Tibial artery (tissue), 4 donors: ENCODE measurements around the gene TTC23L.

Source experiments
- DNase-seq, 2 donors: peaks; one replicate each; pipeline ENCODE4 v3.0.0-alpha.2; 2019
- H3K27ac ChIP-seq, 2 donors: fragments of 200-600 bp; sonication (generic) in 1 of 2; 1 replicate in 1 of 2; 2 replicates in 1 of 2; pipeline ENCODE4 v1.5.1; 2018 to 2019; ENCODE audit warnings: mild to moderate bottlenecking in 1 of 2
- H3K27me3 ChIP-seq, 2 donors: fragments of 200-600 bp; sonication (generic) in 1 of 2; one replicate each; pipeline versions ENCODE4 v1.5.1 to v1.6.0; 2016 to 2019
- H3K36me3 ChIP-seq, 3 donors: fragments of 200-600 bp; sonication (generic) in 2 of 3; one replicate each; pipeline ENCODE4 v1.5.1; 2016 to 2019; ENCODE audit warnings: mild to moderate bottlenecking in 2 of 3
- H3K4me1 ChIP-seq, 4 donors: fragments of 200-600 bp; sonication (generic) in 2 of 4; 1 replicate in 3 of 4; 2 replicates in 1 of 4; pipeline ENCODE4 v1.5.1; 2016 to 2019
- H3K4me3 ChIP-seq, 2 donors: fragments of 200-600 bp; sonication (generic) in 1 of 2; 1 replicate in 1 of 2; 2 replicates in 1 of 2; pipeline ENCODE4 v1.5.1; 2018 to 2019; ENCODE audit warnings: mild to moderate bottlenecking in 2 of 2
- H3K9me3 ChIP-seq, 3 donors: fragments of 200-600 bp; sonication (generic) in 1 of 3; one replicate each; pipeline ENCODE4 v1.5.1; 2016 to 2019
- CTCF ChIP-seq, 2 experiments: fragments of 200-600 bp in 1 of 2; fragments of 450-650 bp in 1 of 2; IDR thresholded peaks; one replicate each; pipeline ENCODE4 v1.5.1; 2017 to 2019; ENCODE audit warnings: antibody characterized with exemption in 2 of 2, mild to moderate bottlenecking in 1 of 2, moderate library complexity in 1 of 2
- intact Hi-C: fragments of 100-400 bp; cut with DNase I; formaldehyde crosslinking; loops from one replicate; pipeline ENCODE4 v1.15.0; 2023; ENCODE audit warnings: low total_unique reads

Gene TTC23L

GRCh38 chr5:34869256-34869655 is 30.3 kb downstream of the TTC23L start:
- Histone ChIP-seq H3K9me3 (no peaks in the 10 kb centered on the region), H3K4me3 (no peak overlapping the region), H3K36me3 (no peaks in the 10 kb centered on the region), H3K4me1 (peaks cover 0 to 11% (median 7%) of the 10 kb centered on the region in 4 donors), H3K27me3 (no peaks in the 10 kb centered on the region), H3K27ac (no peak overlapping the region)
- intact Hi-C loops, result no loop called here
- DNase-seq, result no peak
- TF ChIP-seq CTCF (IDR thresholded peaks at IDR 0.05), result no peak

GRCh38 chr5:34870382-34870781 is 31.4 kb downstream of the TTC23L start:
- Histone ChIP-seq H3K27ac (no peak overlapping the region), H3K4me3 (no peak overlapping the region), H3K36me3 (no peaks in the 10 kb centered on the region), H3K4me1 (peaks cover 0 to 11% (median 7%) of the 10 kb centered on the region in 4 donors), H3K9me3 (no peaks in the 10 kb centered on the region), H3K27me3 (no peaks in the 10 kb centered on the region)
- intact Hi-C loops, result no loop called here
- TF ChIP-seq CTCF (IDR thresholded peaks at IDR 0.05), result no peak
- no peak for DNase-seq

GRCh38 chr5:34876275-34876674 is 37.3 kb downstream of the TTC23L start:
- TF ChIP-seq CTCF (IDR thresholded peaks at IDR 0.05), result no peak
- H3K9me3 ChIP-seq, result peaks cover 0 to 5% (median 0%) of the 10 kb centered on the region in 3 donors
- H3K4me1 ChIP-seq, result no peaks in the 10 kb centered on the region
- H3K27ac ChIP-seq, result no peak overlapping the region
- H3K36me3 ChIP-seq, result no peaks in the 10 kb centered on the region
- DNase-seq, result no peak
- H3K4me3 ChIP-seq, result no peak overlapping the region
- H3K27me3 ChIP-seq, result no peaks in the 10 kb centered on the region
- intact Hi-C loops, result no loop called here

GRCh38 chr5:34881246-34881645 is 42.3 kb downstream of the TTC23L start:
- H3K36me3 ChIP-seq, result no peaks in the 10 kb centered on the region
- no peak for DNase-seq

GRCh38 chr5:34886392-34887119 is 47.6 kb downstream of the TTC23L start:
- intact Hi-C loops, result no loop called here
- Histone ChIP-seq H3K27ac (no peak overlapping the region), H3K27me3 (no peaks in the 10 kb centered on the region), H3K36me3 (no peaks in the 10 kb centered on the region), H3K4me3 (no peak overlapping the region), H3K9me3 (no peaks in the 10 kb centered on the region), H3K4me1 (no peaks in the 10 kb centered on the region)
- TF ChIP-seq CTCF (IDR thresholded peaks at IDR 0.05), result no peak
- no peak for DNase-seq

More at GRCh38 chr5:34881246-34881645, 42.3 kb downstream of the TTC23L start:
- H3K27ac ChIP-seq, result no peak overlapping the region
- no peak for TF ChIP-seq CTCF (IDR thresholded peaks at IDR 0.05)
- peaks cover 0 to under 1% (median 0%) of the 10 kb centered on the region in 3 donors for H3K9me3 ChIP-seq
- intact Hi-C loops, result no loop called here
- H3K4me3 ChIP-seq, result no peak overlapping the region
- H3K4me1 ChIP-seq, result no peaks in the 10 kb centered on the region
- no peaks in the 10 kb centered on the region for H3K27me3 ChIP-seq
